Psoas muscle (tissue), 8 donors: ENCODE measurements around the gene CDC45. TPM values are rescaled to one million over a fixed set of nuclear protein-coding genes. Genes with fewer than 3 reads are reported as not detected.
A peak's percentile ranks its signal among the peaks of the same experiment; 100 is the strongest.

Experiments used
- ATAC-seq, 4 donors: fragments of 200-7000 bp; cut with Tn5 transposase; one replicate each; pipeline ENCODE4 v1.9.1; 2020; ENCODE audit warnings: moderate library complexity in 3 of 4, mild to moderate bottlenecking in 2 of 4
- DNase-seq, 2 donors: peaks; one replicate each; pipeline ENCODE4 v3.0.0-alpha.2; 2020
- H3K27ac ChIP-seq: fragments of 200-600 bp; one replicate; pipeline ENCODE4 v1.8.0; 2022
- H3K27me3 ChIP-seq, 3 donors: fragments of 200-600 bp in 1 of 3; one replicate each; pipeline versions ENCODE4 v1.6.1 to v1.8.0; 2013 to 2022; ENCODE audit warnings: low read length in 2 of 3, mild to moderate bottlenecking in 2 of 3, moderate library complexity in 1 of 3; ENCODE audit not compliant: insufficient read depth in 3 of 3
- H3K36me3 ChIP-seq, 2 donors: fragments of 200-600 bp in 1 of 2; one replicate each; pipeline versions ENCODE4 v1.6.1 to v1.8.0; 2013 to 2022; ENCODE audit warnings: low read depth in 1 of 2, mild to moderate bottlenecking in 1 of 2, moderate library complexity in 1 of 2; ENCODE audit not compliant: insufficient read depth in 1 of 2
- H3K4me1 ChIP-seq: fragments of 200-600 bp; one replicate; pipeline ENCODE4 v1.8.0; 2022
- H3K4me3 ChIP-seq: fragments of 200-600 bp; one replicate; pipeline ENCODE4 v1.8.0; 2022; ENCODE audit warnings: mild to moderate bottlenecking
- H3K9me3 ChIP-seq: fragments of 200-600 bp; one replicate; pipeline ENCODE4 v1.8.0; 2022
- CTCF ChIP-seq: fragments of 200-600 bp; IDR thresholded peaks from one replicate; pipeline ENCODE4 v1.8.0; 2022; ENCODE audit warnings: antibody characterized with exemption
- WGBS, 3 donors: extraction: QIAGEN DNeasy Blood & Tissue Kit; methylation state at CpG; one replicate each; pipeline versions ENCODE4 v1.1.6 to v1.1.7; 2013; 5-methylcytosine and 5-hydroxymethylcytosine counted together
- intact Hi-C, 2 donors: fragments of 100-400 bp; cut with DNase I; formaldehyde crosslinking; loops; one replicate each; pipeline versions ENCODE4 v1.11.0 to v1.14.2; 2022
- polyA plus RNA-seq, 3 donors: library from polyadenylated mRNA; stranded (reverse); fragments of 200-250 nt; gene quantifications; one replicate each; pipeline ENCODE4 v1.2.3, GENCODE V29; 2013
- total RNA-seq, 4 donors: library from RNA; stranded (reverse); fragmentation: NEBNext Ultra II Directional in 2 of 4; extraction: Animal tissue kit (Norgen Biotek cat#: 25700) in 2 of 4; gene quantifications; one replicate each; pipeline versions ENCODE4 v1.2.1 to v1.2.4, GENCODE V29; 2021 to 2023
- donor health status: healthy with polysubstance abuse.
- donor health status: DM: no; HTN: no; CAD: no; lungs with moderate emphysema.
- donor health status: Bipolar disorder and iron deficiency.
- donor health status: healthy.
- donor health status: DM: yes; HTN: yes; CAD: no.
- donor health status: DM: no; HTN: no; CAD: no.
- donor health status: DM: no; HTN: no; CAD: no.
- donor health status: DM: yes; HTN: yes; CAD: no.

CDC45 gene
- total and polyA plus RNA-seq, 7 donors, result 0.30 to 0.77 (median 0.71) TPM; not detected in 2

DNA sequence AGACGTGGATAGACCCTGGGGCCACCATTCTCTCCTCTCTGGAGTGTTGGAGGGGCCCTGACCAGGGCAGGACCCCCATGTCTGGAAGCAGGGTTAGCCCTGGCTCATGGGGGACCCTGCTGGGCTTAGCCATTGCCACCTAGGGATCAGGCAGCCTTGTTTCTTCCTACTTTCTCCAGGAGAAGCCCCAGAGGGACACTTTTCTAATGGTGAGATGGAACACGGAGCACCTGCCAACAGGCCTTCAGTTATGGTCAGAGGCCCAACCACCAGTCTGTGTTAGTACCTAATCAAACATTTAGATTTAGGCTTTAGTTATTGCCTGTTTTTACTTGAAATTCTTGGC, 30.3 kb upstream of the CDC45 start:
- Histone ChIP-seq H3K36me3 (peaks cover 5 to 61% of the 10 kb centered on the region in 2 donors), H3K27me3 (no peaks in the 10 kb centered on the region), H3K4me1 (peaks cover 34% of the 10 kb centered on the region), H3K9me3 (no peaks in the 10 kb centered on the region), H3K4me3 (no peak overlapping the region), H3K27ac (no peak overlapping the region)
- WGBS, 3 donors, result 65 to 90% (median 72%) methylated on average over 2 of the region's 2 CpGs
- no peak for TF ChIP-seq CTCF
- DNase-seq, result no peak
- intact Hi-C loops, result loop anchor here (5.0 to 10.0 kb wide), 2 partner anchors 155 to 157 kb away; partner anchors contain the start of gene CLTCL1 (in 2 of the 2)
- no peak for ATAC-seq

- WGBS, 3 donors, result 70 to 83% (median 72%) methylated on average over 8 of the region's 8 CpGs
- intact Hi-C loops, result loop anchor here in 1 of 2 donors (10.0 kb wide), 1 partner anchor 66 kb away; no protein-coding TSS in a partner anchor
- H3K36me3 ChIP-seq, result peaks cover 12 to 69% of the 10 kb centered on the region in 2 donors
- H3K27ac ChIP-seq, result peak overlapping the region; percentile 16
- ATAC-seq (no peak), DNase-seq (no peak)
- no peak overlapping the region for H3K4me3 ChIP-seq
- peaks cover 23% of the 10 kb centered on the region for H3K4me1 ChIP-seq
- no peaks in the 10 kb centered on the region for H3K27me3 ChIP-seq
- H3K9me3 ChIP-seq, result no peaks in the 10 kb centered on the region
- TF ChIP-seq CTCF, result no peak
These were observed 29.2 kb upstream of the CDC45 start for GRCh38 chr22:19450363-19451175.

- no peaks in the 10 kb centered on the region for H3K27me3 ChIP-seq
- no peak for TF ChIP-seq CTCF
- no peak overlapping the region for H3K27ac ChIP-seq
- WGBS, 3 donors, result 95 to 97% (median 97%) methylated on average over 4 of the region's 4 CpGs
- H3K4me3 ChIP-seq, result no peak overlapping the region
- H3K4me1 ChIP-seq, result peaks cover 13% of the 10 kb centered on the region
- no peak for ATAC-seq
- H3K9me3 ChIP-seq, result no peaks in the 10 kb centered on the region
- no peak for DNase-seq
- H3K36me3 ChIP-seq, result peaks cover 17 to 79% of the 10 kb centered on the region in 2 donors
- intact Hi-C loops, result loop anchor here in 1 of 2 donors (10.0 kb wide), 1 partner anchor 67 kb away; no protein-coding TSS in a partner anchor
These were observed 28.1 kb upstream of the CDC45 start for GRCh38 chr22:19451570-19451969.

DNA sequence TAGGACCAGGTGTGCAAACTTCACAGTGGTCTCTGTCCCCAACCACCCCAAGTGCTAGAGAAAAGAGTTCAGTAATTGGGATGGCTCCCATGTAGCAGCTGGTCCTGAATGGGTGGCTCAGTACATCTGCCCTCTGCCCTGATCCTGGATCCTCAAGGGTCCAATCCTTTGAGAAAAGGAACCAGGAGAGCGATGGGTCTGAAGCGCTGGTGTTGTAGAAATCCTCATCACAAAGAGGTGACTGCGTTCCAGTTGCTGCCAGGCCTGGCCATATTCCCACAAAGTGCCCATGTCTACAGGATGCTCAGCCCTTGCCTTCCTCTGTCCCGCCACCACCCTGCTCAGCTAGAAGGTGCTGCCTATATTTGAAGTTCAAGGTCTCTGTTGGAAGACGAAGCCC, 26.0 kb upstream of the CDC45 start:
- DNase-seq (no peak), ATAC-seq (no peak)
- Histone ChIP-seq H3K4me1 (peaks cover 3% of the 10 kb centered on the region), H3K4me3 (no peak overlapping the region), H3K27ac (no peak overlapping the region), H3K27me3 (no peaks in the 10 kb centered on the region), H3K36me3 (peaks cover 26 to 100% of the 10 kb centered on the region in 2 donors), H3K9me3 (no peaks in the 10 kb centered on the region)
- TF ChIP-seq CTCF, result no peak
- intact Hi-C loops, result loop anchor here in 1 of 2 donors (10.0 kb wide), 1 partner anchor 69 kb away; no protein-coding TSS in a partner anchor
- WGBS, 3 donors, result 95 to 96% (median 96%) methylated on average over 5 of the region's 5 CpGs
